B cell (primary cell): ENCODE data around the gene CORO2A.

Source experiments
- EZH2 ChIP-seq: IDR thresholded peaks from 2 replicates; pipeline ENCODE4 v1.6.1; 2012; ENCODE audit warnings: borderline replicate concordance, low read depth, mild to moderate bottlenecking, moderate library complexity, low read length; ENCODE audit not compliant: insufficient read depth, poor library complexity, severe bottlenecking
- TF ChIP-seq, protein P1 (sequence below): fragments of 200-600 bp; IDR thresholded peaks from one replicate; pipeline ENCODE4 v1.8.0; 2022; ENCODE audit warnings: antibody characterized with exemption, mild to moderate bottlenecking

GRCh38 chr9:98084396-98084795 is 108.0 kb downstream of the CORO2A start:
- TF ChIP-seq, protein P1, sequence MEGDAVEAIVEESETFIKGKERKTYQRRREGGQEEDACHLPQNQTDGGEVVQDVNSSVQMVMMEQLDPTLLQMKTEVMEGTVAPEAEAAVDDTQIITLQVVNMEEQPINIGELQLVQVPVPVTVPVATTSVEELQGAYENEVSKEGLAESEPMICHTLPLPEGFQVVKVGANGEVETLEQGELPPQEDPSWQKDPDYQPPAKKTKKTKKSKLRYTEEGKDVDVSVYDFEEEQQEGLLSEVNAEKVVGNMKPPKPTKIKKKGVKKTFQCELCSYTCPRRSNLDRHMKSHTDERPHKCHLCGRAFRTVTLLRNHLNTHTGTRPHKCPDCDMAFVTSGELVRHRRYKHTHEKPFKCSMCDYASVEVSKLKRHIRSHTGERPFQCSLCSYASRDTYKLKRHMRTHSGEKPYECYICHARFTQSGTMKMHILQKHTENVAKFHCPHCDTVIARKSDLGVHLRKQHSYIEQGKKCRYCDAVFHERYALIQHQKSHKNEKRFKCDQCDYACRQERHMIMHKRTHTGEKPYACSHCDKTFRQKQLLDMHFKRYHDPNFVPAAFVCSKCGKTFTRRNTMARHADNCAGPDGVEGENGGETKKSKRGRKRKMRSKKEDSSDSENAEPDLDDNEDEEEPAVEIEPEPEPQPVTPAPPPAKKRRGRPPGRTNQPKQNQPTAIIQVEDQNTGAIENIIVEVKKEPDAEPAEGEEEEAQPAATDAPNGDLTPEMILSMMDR: no peak
- no peak for TF ChIP-seq EZH2
